Neural cell (in vitro differentiated cells): ENCODE data around the gene AGBL4.

Experiments used
- EZH2 ChIP-seq: fragments of 200-600, 300-800 bp; shearing (Covaris generic), sonication (generic); IDR thresholded peaks from 2 replicates; pipeline ENCODE4 v1.6.1; 2014; ENCODE audit warnings: antibody characterized with exemption, low read length, borderline replicate concordance, mild to moderate bottlenecking; ENCODE audit not compliant: insufficient read depth, poor library complexity, severe bottlenecking
- TF ChIP-seq, protein P1 (sequence below): fragments of 450-650 bp; IDR thresholded peaks from 2 replicates; pipeline ENCODE4 v1.5.1; 2014; ENCODE audit warnings: antibody characterized with exemption, mild to moderate bottlenecking, moderate library complexity; ENCODE audit not compliant: poor library complexity, severe bottlenecking

- no peak for TF ChIP-seq EZH2
- TF ChIP-seq, protein P1, sequence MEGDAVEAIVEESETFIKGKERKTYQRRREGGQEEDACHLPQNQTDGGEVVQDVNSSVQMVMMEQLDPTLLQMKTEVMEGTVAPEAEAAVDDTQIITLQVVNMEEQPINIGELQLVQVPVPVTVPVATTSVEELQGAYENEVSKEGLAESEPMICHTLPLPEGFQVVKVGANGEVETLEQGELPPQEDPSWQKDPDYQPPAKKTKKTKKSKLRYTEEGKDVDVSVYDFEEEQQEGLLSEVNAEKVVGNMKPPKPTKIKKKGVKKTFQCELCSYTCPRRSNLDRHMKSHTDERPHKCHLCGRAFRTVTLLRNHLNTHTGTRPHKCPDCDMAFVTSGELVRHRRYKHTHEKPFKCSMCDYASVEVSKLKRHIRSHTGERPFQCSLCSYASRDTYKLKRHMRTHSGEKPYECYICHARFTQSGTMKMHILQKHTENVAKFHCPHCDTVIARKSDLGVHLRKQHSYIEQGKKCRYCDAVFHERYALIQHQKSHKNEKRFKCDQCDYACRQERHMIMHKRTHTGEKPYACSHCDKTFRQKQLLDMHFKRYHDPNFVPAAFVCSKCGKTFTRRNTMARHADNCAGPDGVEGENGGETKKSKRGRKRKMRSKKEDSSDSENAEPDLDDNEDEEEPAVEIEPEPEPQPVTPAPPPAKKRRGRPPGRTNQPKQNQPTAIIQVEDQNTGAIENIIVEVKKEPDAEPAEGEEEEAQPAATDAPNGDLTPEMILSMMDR: no peak
These were observed 337.6 kb downstream of the AGBL4 start for GRCh38 chr1:49686107-49686506.
